H1 (cell line): ENCODE data around the gene DHX34.

ENCODE experiments used
- CHD2 ChIP-seq: IDR thresholded peaks from 2 replicates; pipeline ENCODE4 v1.6.1; 2012; ENCODE audit warnings: low read length, improper control_type of control experiment
- CTCF ChIP-seq, 3 experiments: IDR thresholded peaks; 1 replicate in 2 of 3; 2 replicates in 1 of 3; pipeline versions ENCODE4 v1.5.1 to v1.6.1; 2011; ENCODE audit warnings: low read length in 3 of 3, mild to moderate bottlenecking in 3 of 3, inconsistent platforms in 2 of 3, low read depth in 1 of 3, moderate library complexity in 1 of 3; ENCODE audit not compliant: insufficient read depth in 1 of 3; ENCODE audit errors: control extremely low read depth in 1 of 3
- JUN ChIP-seq: IDR thresholded peaks from 2 replicates; pipeline ENCODE4 v1.6.1; 2011; ENCODE audit warnings: low read depth, mild to moderate bottlenecking, improper control_type of control experiment, low read length
- KDM1A ChIP-seq: fragments of 200-600, 300-600 bp; sonication (generic); IDR thresholded peaks from 2 replicates; pipeline ENCODE4 v1.7.1; 2016; ENCODE audit warnings: mild to moderate bottlenecking, low read length, borderline replicate concordance
- MAFK ChIP-seq: IDR thresholded peaks from 2 replicates; pipeline ENCODE4 v1.6.1; 2012; ENCODE audit warnings: low read depth, mild to moderate bottlenecking, improper control_type of control experiment, low read length
- MAX ChIP-seq: IDR thresholded peaks from 2 replicates; pipeline ENCODE4 v1.6.1; 2012; ENCODE audit warnings: inconsistent platforms
- POLR2A ChIP-seq, 2 experiments: IDR thresholded peaks; 1 replicate in 1 of 2; 2 replicates in 1 of 2; pipeline ENCODE4 v1.6.1; 2011; ENCODE audit warnings: low read depth in 2 of 2, low read length in 2 of 2, mild to moderate bottlenecking in 2 of 2; ENCODE audit errors: control extremely low read depth in 1 of 2
- POLR2AphosphoS5 ChIP-seq: IDR thresholded peaks from 2 replicates; pipeline ENCODE4 v1.6.1; 2011; ENCODE audit warnings: low read depth, low read length
- RBBP5 ChIP-seq: IDR thresholded peaks from 2 replicates; pipeline ENCODE4 v1.7.1; 2012; ENCODE audit warnings: low read depth, mild to moderate bottlenecking, inconsistent platforms, low read length, moderate library complexity, borderline replicate concordance
- RXRA ChIP-seq: IDR thresholded peaks from 2 replicates; pipeline ENCODE4 v1.6.1; 2011; ENCODE audit warnings: low read depth, mild to moderate bottlenecking, low read length, moderate library complexity; ENCODE audit not compliant: insufficient read depth
- SIN3A ChIP-seq, 2 experiments: IDR thresholded peaks in 1 of 2; conservative IDR thresholded peaks in 1 of 2; 2 replicates each; pipeline ENCODE4 v1.6.1; 2011 to 2012; ENCODE audit warnings: low read length in 2 of 2, improper control_type of control experiment in 1 of 2, low read depth in 1 of 2, mild to moderate bottlenecking in 1 of 2
- SIRT6 ChIP-seq: IDR thresholded peaks from one replicate; pipeline ENCODE4 v1.7.1; 2012; ENCODE audit warnings: low read length, inconsistent platforms
- TAF1 ChIP-seq: IDR thresholded peaks from 2 replicates; pipeline ENCODE4 v1.6.1; 2011; ENCODE audit warnings: mild to moderate bottlenecking, low read depth, low read length

- TF ChIP-seq KDM1A: no peak
- TF ChIP-seq JUN: no peak
- no peak for TF ChIP-seq MAFK
- TF ChIP-seq SIRT6: no peak
- TF ChIP-seq RBBP5: no peak
- no peak for TF ChIP-seq CTCF (IDR thresholded peaks at IDR 0.05; ENCODE audit: control extremely low read depth in 1 of 3, insufficient read depth in 1 of 3, low read depth in 1 of 3, low read length in 3 of 3)
- no peak for TF ChIP-seq RXRA
- no peak for TF ChIP-seq SIN3A (conservative IDR thresholded peaks at IDR 0.05 in 1 of 2, IDR thresholded peaks at IDR 0.05 in 1 of 2; ENCODE audit: low read depth in 1 of 2, low read length in 2 of 2)
- no peak for TF ChIP-seq POLR2A (IDR thresholded peaks at IDR 0.05; ENCODE audit: control extremely low read depth in 1 of 2, low read depth in 2 of 2, low read length in 2 of 2)
- no peak for TF ChIP-seq TAF1
- no peak for TF ChIP-seq CHD2
- TF ChIP-seq POLR2AphosphoS5: no peak
- no peak for TF ChIP-seq MAX
Observed at GRCh38 chr19:47411101-47411500, 62.0 kb downstream of the DHX34 start.
